GM10266 (cell line): ENCODE data around the gene SLC22A12.

Experiments used
- DNase-seq: peaks from one replicate; pipeline ENCODE4 v3.0.0; 2012; ENCODE audit errors: extremely low spot score
- CTCF ChIP-seq: IDR thresholded peaks from 2 replicates; pipeline ENCODE4 v1.5.1; 2012; ENCODE audit warnings: mild to moderate bottlenecking, low read depth; ENCODE audit not compliant: control insufficient read depth, insufficient read depth; ENCODE audit errors: missing control alignments

Gene SLC22A12

GRCh38 chr11:64647019-64647779 lies 56.2 kb downstream of the SLC22A12 start:
- no peak for DNase-seq
- no peak for TF ChIP-seq CTCF

GRCh38 chr11:64648551-64648950 lies 57.5 kb downstream of the SLC22A12 start:
- TF ChIP-seq CTCF = no peak
- no peak for DNase-seq

- no peak for DNase-seq
- peak; percentile 43 for TF ChIP-seq CTCF
Observed at GRCh38 chr11:64649291-64649697, 58.3 kb downstream of the SLC22A12 start.

GRCh38 chr11:64650923-64651523 lies 60.0 kb downstream of the SLC22A12 start:
- peak; percentile 48 for TF ChIP-seq CTCF
- peak; percentile 64 for DNase-seq
